ENCODE results near the gene CCDC27.

DNA sequence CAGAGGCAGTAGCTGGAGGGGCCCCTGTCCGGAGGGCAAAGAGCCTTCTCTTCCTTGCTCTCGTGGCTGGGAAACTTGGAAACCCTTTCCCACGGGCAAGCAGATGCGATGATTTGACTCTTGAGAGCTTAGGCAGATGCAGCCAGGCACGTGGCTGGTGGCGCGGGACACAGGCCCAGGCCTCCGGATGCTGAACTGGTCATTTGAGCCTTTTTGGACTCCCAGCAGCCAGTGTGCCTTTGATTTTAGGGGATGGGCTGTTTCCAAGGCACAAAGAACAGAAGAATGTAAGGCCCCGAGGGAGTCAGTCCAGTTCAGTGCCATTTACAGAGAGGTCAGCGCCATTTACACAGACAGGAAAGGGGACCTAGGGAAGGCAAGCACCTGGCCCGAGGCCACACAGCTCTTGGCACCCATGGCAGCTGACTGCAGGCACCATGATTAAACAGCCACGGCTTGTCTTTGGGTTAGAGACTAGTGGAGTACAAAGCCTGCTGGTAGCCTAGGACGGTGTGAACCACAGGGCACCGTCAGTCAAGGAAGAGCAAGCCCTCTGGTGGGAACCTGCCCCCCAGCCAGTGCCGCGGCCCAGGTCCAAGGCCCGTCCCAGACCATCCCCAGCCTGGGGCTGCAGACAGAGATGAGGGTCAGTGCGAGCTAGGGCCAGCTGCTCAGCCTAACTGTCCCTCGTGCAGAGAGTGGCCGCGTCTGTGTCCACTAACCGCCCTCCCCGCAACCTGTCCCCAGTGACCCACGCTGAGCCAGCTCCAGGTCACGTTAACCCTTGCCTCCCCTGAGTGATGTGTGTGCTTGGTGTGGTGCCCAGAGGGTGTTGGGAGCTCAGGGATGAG, 20.4 kb upstream of the CCDC27 start:
- TF ChIP-seq, protein P1, sequence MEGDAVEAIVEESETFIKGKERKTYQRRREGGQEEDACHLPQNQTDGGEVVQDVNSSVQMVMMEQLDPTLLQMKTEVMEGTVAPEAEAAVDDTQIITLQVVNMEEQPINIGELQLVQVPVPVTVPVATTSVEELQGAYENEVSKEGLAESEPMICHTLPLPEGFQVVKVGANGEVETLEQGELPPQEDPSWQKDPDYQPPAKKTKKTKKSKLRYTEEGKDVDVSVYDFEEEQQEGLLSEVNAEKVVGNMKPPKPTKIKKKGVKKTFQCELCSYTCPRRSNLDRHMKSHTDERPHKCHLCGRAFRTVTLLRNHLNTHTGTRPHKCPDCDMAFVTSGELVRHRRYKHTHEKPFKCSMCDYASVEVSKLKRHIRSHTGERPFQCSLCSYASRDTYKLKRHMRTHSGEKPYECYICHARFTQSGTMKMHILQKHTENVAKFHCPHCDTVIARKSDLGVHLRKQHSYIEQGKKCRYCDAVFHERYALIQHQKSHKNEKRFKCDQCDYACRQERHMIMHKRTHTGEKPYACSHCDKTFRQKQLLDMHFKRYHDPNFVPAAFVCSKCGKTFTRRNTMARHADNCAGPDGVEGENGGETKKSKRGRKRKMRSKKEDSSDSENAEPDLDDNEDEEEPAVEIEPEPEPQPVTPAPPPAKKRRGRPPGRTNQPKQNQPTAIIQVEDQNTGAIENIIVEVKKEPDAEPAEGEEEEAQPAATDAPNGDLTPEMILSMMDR (IDR thresholded peaks at IDR 0.05 in 8 of 11, conservative IDR thresholded peaks at IDR 0.05 in 3 of 11) = no peak
- TF ChIP-seq POLR2A (IDR thresholded peaks at IDR 0.05) = no peak

Data from spleen (tissue), 7 donors.